ENCODE measurements around the gene PHLDA2. TPM values are rescaled to one million over a fixed set of nuclear protein-coding genes. Genes with fewer than 3 reads are reported as not detected.

The PHLDA2 gene
- total and polyA plus RNA-seq, 8 donors: 3.1 to 34.2 (median 25.5) TPM; not detected in 3

DNA sequence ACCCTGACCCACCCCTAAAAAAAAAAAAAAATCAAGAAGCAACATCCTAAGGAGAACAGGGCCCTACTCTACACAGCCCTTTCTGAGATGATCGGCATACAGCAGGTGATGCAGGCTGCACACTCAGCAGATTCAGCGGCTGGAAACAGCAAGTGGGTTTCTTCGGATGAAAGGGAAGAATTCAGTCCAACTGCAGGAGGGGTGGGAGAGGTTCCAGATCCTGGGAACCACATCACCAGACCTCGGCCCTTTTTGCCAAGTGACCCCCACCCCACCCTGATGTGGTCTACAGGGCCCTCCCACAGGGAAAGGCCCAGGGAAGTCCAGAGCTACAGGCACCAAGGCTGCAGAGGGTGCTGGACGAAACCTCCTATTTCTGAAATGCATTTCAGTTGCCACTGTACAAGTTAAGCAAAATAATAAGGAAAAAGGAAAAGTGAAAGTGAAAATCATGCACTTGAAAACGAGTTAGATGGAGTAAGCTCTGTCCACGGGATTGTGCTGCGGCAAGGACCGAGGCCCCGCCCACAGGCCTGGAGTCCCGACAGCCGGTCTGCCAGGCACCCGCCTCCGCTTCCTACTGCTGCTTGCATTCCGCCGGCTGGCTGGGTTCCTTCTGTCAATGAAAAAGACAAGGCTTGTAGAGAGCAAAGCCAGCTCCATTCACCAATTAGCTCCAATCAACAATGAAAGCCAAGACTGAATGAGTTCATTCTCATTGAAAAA lies 16.0 kb upstream of the PHLDA2 start:
- Histone ChIP-seq H3K36me3 (peaks cover 15 to 64% (median 58%) of the 10 kb centered on the region in 4 donors), H3K27me3 (no peaks in the 10 kb centered on the region), H3K27ac (peak overlapping the region in 4 of 5 donors; percentile 43 to 77 (median 73)), H3K9me3 (no peaks in the 10 kb centered on the region), H3K4me1 (peaks cover 25 to 59% (median 44%) of the 10 kb centered on the region in 4 donors), H3K4me3 (peak overlapping the region; percentile 16 to 41 (median 22))
- intact Hi-C loops (cut with DNase I; ENCODE audit: low total_unique reads): no loop called here
- WGBS, 5 donors: 16 to 23% (median 18%) methylated on average over 16 of the region's 16 CpGs
- TF ChIP-seq POLR2AphosphoS5 (IDR thresholded peaks at IDR 0.05) (peak in 2 of 3 donors; percentile 12 to 74), EP300 (IDR thresholded peaks at IDR 0.05) (no peak)
- DNase-seq: peak; percentile 90 to 96

DNA sequence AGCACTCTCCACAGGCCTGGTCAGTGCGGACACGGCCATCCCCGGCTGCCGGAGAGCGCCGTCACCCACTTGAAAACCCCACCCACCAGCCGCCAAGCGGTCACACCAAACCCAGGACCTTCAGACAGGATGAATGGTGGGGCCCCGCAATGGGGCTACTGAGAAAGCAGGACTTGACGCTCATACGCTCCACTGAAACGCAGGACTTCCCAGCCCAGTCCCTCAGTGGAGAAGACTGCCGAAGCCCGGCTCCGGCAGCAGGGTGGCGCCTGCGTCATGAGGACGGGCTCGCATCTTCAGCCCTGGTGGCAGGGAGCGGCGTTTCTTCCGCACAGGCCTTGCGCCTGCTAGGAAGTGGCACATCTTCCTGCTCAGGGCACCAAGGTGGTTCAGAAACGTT lies 15.3 kb upstream of the PHLDA2 start:
- Histone ChIP-seq H3K36me3 (peaks cover 10 to 58% (median 51%) of the 10 kb centered on the region in 4 donors), H3K9me3 (no peaks in the 10 kb centered on the region), H3K27me3 (no peaks in the 10 kb centered on the region), H3K27ac (peak overlapping the region in 3 of 5 donors; percentile 72 to 77 (median 74)), H3K4me3 (no peak overlapping the region), H3K4me1 (peaks cover 28 to 65% (median 48%) of the 10 kb centered on the region in 4 donors)
- no peak for DNase-seq
- TF ChIP-seq EP300 (IDR thresholded peaks at IDR 0.05) (no peak), POLR2AphosphoS5 (IDR thresholded peaks at IDR 0.05) (no peak), POLR2A (IDR thresholded peaks at IDR 0.05) (no peak)
- TF ChIP-seq, protein P1, sequence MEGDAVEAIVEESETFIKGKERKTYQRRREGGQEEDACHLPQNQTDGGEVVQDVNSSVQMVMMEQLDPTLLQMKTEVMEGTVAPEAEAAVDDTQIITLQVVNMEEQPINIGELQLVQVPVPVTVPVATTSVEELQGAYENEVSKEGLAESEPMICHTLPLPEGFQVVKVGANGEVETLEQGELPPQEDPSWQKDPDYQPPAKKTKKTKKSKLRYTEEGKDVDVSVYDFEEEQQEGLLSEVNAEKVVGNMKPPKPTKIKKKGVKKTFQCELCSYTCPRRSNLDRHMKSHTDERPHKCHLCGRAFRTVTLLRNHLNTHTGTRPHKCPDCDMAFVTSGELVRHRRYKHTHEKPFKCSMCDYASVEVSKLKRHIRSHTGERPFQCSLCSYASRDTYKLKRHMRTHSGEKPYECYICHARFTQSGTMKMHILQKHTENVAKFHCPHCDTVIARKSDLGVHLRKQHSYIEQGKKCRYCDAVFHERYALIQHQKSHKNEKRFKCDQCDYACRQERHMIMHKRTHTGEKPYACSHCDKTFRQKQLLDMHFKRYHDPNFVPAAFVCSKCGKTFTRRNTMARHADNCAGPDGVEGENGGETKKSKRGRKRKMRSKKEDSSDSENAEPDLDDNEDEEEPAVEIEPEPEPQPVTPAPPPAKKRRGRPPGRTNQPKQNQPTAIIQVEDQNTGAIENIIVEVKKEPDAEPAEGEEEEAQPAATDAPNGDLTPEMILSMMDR (IDR thresholded peaks at IDR 0.05): no peak
- WGBS, 5 donors: 90 to 95% (median 92%) methylated on average over 20 to 24 of the region's 24 CpGs
- intact Hi-C loops (cut with DNase I; ENCODE audit: low total_unique reads): no loop called here

DNA sequence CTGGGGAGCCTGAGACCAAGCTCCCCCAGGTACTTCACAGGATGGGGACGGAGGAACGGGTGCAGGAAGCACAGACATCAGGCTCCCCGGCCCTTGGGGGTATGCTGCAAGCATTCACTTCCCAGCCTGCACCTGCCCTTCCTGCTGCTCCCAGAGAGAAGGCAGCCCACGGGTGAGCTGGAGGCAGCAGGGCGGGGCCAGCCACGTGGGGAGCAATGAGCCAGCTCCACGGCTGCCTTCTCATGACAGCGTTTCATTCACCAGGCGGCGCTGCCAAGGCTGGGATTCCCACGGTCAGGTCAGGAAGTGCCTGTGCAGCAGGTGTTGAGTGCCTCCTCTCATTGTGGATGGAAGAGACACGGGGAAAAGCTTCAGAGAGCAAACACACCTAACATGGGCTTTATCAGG lies 14.5 kb upstream of the PHLDA2 start:
- TF ChIP-seq, protein P1 (IDR thresholded peaks at IDR 0.05): no peak
- no peak for TF ChIP-seq POLR2A (IDR thresholded peaks at IDR 0.05)
- no peak for TF ChIP-seq EP300 (IDR thresholded peaks at IDR 0.05)
- TF ChIP-seq POLR2AphosphoS5 (IDR thresholded peaks at IDR 0.05): no peak
- H3K4me1 ChIP-seq: peaks cover 28 to 65% (median 48%) of the 10 kb centered on the region in 4 donors
- peak; percentile 51 to 55 for DNase-seq
- H3K27ac ChIP-seq: peak overlapping the region in 2 of 5 donors; percentile 33 to 74
- intact Hi-C loops (cut with DNase I; ENCODE audit: low total_unique reads): no loop called here
- no peak overlapping the region for H3K4me3 ChIP-seq
- H3K27me3 ChIP-seq: no peaks in the 10 kb centered on the region
- 41 to 55% (median 49%) methylated on average over 12 of the region's 12 CpGs for WGBS, 5 donors
- H3K36me3 ChIP-seq: peaks cover 7 to 49% (median 43%) of the 10 kb centered on the region in 4 donors
- H3K9me3 ChIP-seq: peaks cover 0 to 4% (median under 1%) of the 10 kb centered on the region in 4 donors

DNA sequence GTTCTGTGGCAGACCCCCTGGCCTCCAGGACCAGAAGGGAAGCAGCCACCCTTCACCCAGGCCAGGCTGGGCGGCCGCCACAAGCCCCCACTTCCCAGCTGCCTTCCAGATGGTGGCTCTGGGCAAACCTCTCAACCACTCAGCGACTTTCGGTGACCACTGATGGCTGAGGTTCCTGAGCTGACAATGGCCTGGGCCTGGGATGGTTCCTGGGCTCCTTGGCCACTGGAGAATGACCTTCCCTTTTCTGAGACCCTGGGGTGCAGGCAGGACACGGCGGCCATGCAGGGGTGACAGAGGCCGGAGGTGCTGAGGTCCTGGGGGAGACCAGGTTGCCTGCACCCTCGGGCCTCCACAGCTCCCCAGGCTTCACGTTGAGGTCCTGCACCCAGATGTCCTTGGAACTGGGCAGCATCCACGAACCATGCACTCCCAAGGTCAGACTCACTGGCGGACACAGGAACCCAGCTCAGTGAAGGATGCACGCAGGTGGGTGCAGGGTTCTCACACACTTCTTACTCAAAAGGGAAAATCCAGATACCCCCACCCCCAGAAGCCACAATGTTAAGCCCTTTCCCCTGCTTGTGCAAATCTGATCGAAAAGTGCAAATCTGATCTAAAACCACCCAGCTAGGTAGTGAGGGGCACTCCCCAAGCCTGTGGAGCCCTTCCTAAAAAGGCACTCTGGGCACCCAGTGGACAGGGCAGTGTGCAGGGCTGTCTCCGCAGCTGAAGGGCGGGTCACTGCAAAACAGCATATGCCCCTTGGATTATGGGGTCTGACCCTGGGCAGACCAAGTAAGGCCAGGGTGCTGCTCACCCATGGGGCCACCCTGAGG lies 13.9 kb upstream of the PHLDA2 start:
- peaks cover 28 to 65% (median 48%) of the 10 kb centered on the region in 4 donors for H3K4me1 ChIP-seq
- DNase-seq: no peak
- no peak overlapping the region for H3K4me3 ChIP-seq
- peak overlapping the region in 1 of 5 donors; percentile 8 for H3K27ac ChIP-seq
- H3K27me3 ChIP-seq: no peaks in the 10 kb centered on the region
- TF ChIP-seq EP300 (IDR thresholded peaks at IDR 0.05) (no peak), POLR2A (IDR thresholded peaks at IDR 0.05) (no peak), POLR2AphosphoS5 (IDR thresholded peaks at IDR 0.05) (no peak)
- TF ChIP-seq, protein P1 (IDR thresholded peaks at IDR 0.05): no peak
- peaks cover under 1 to 43% (median 37%) of the 10 kb centered on the region in 4 donors for H3K36me3 ChIP-seq
- H3K9me3 ChIP-seq: peaks cover 0 to 10% (median 3%) of the 10 kb centered on the region in 4 donors
- intact Hi-C loops (cut with DNase I; ENCODE audit: low total_unique reads): no loop called here
- WGBS, 5 donors: 74 to 87% (median 81%) methylated on average over 7 to 15 of the region's 15 CpGs
